Measurements from ENCODE around the gene MAPK1IP1L. TPM values are rescaled to one million over a fixed set of nuclear protein-coding genes. Genes with fewer than 3 reads are reported as not detected.

MAPK1IP1L gene
- total and polyA plus RNA-seq, 2 of the 13 experiments (the other 11 are each of a cell fraction or from before 2014, with no cell fraction given) = 27.8 to 68.4 TPM

- TF ChIP-seq ZNF574 (CRISPR knock-in tag; IDR thresholded peaks at IDR 0.05) (no peak; the same call in 1 of the 2 replicates), ZNF605 (CRISPR knock-in tag; IDR thresholded peaks at IDR 0.05) (0 out of 2 replicates have a peak, but pooled peaks have one; percentile 27), TAF15 (IDR thresholded peaks at IDR 0.05; ENCODE audit: low read depth, low read length, poor library complexity, severe bottlenecking) (no peak), AKAP8 (CRISPR knock-in tag; IDR thresholded peaks at IDR 0.05) (no peak), SNRNP70 (IDR thresholded peaks at IDR 0.05; ENCODE audit: low read depth, low read length) (no peak), ARHGAP35 (CRISPR knock-in tag; IDR thresholded peaks at IDR 0.05; ENCODE audit: borderline replicate concordance) (no peak), KAT8 (CRISPR knock-in tag; IDR thresholded peaks at IDR 0.05) (no peak), HMGA1 (CRISPR knock-in tag; conservative IDR thresholded peaks at IDR 0.05) (no peak), ASH2L (IDR thresholded peaks at IDR 0.05; ENCODE audit: insufficient read length, low read depth, low read length) (no peak), KLF11 (CRISPR knock-in tag; IDR thresholded peaks at IDR 0.05) (no peak), FOXC1 (CRISPR knock-in tag; IDR thresholded peaks at IDR 0.05; ENCODE audit: borderline replicate concordance) (no peak), ZNF337 (CRISPR knock-in tag; IDR thresholded peaks at IDR 0.05; ENCODE audit: borderline replicate concordance, low read depth) (no peak), CEBPZ (IDR thresholded peaks at IDR 0.05; ENCODE audit: low read length) (no peak), ZBTB38 (CRISPR knock-in tag; IDR thresholded peaks at IDR 0.05) (no peak), POGZ (CRISPR knock-in tag; IDR thresholded peaks at IDR 0.05) (no peak), ZNF737 (CRISPR knock-in tag; IDR thresholded peaks at IDR 0.05; ENCODE audit: borderline replicate concordance) (no peak), MXD3 (CRISPR knock-in tag; IDR thresholded peaks at IDR 0.05) (no peak), ZNF263 (CRISPR knock-in tag; IDR thresholded peaks at IDR 0.05) (no peak), ATF5 (CRISPR knock-in tag; IDR thresholded peaks at IDR 0.05; ENCODE audit: low read depth) (no peak), ZNF768 (CRISPR knock-in tag; IDR thresholded peaks at IDR 0.05) (no peak), POLR2A (IDR thresholded peaks at IDR 0.05; ENCODE audit: insufficient read depth in 1 of 2, low read depth in 2 of 2, low read length in 2 of 2) (peak in 1 of 2 experiments; percentile 23; a peak in 2 of 4 replicates), ZNF775 (CRISPR knock-in tag; IDR thresholded peaks at IDR 0.05; ENCODE audit: borderline replicate concordance) (no peak), ZNF7 (CRISPR knock-in tag; IDR thresholded peaks at IDR 0.05) (no peak), TOE1 (CRISPR knock-in tag; IDR thresholded peaks at IDR 0.05) (no peak)
These were observed 65.0 kb downstream of the MAPK1IP1L start (continued) for GRCh38 chr14:55116246-55117030.

Measured in HepG2 (cell line).